ENCODE measurements around the gene AHR.
"Not testable (repeated sequence)": the region's sequence is repeated elsewhere in the genome, so short reads cannot be mapped to it uniquely, and the experiment has no call there.

Gene AHR

GRCh38 chr7:17342756-17343155 is 44.3 kb downstream of the AHR start:
- DNase-seq: no peak

GRCh38 chr7:17347401-17347800 is 48.9 kb downstream of the AHR start:
- DNase-seq: no peak

GRCh38 chr7:17348932-17349331 is 50.5 kb downstream of the AHR start:
- not testable (repeated sequence) for DNase-seq

GRCh38 chr7:17350321-17350720 is 51.9 kb downstream of the AHR start:
- DNase-seq: not testable (repeated sequence)

GRCh38 chr7:17353650-17354419 is 55.4 kb downstream of the AHR start:
- DNase-seq: not testable (repeated sequence)

- no peak for DNase-seq
These were observed 56.0 kb downstream of the AHR start for GRCh38 chr7:17354473-17354872.

- DNase-seq: no peak
These were observed 56.6 kb downstream of the AHR start for GRCh38 chr7:17355050-17355449.

GRCh38 chr7:17357952-17358351 is 59.5 kb downstream of the AHR start:
- no peak for DNase-seq

GRCh38 chr7:17359610-17360009 is 61.2 kb downstream of the AHR start:
- no peak for DNase-seq

GRCh38 chr7:17362439-17363105 is 64.1 kb downstream of the AHR start:
- DNase-seq: no peak

- no peak for DNase-seq
These were observed 66.2 kb downstream of the AHR start for GRCh38 chr7:17364671-17365070.

- no peak for DNase-seq
These were observed 67.3 kb downstream of the AHR start for GRCh38 chr7:17365775-17366174.

- no peak for DNase-seq
These were observed 69.0 kb downstream of the AHR start for GRCh38 chr7:17367502-17367901.

GRCh38 chr7:17368856-17369524 is 70.5 kb downstream of the AHR start:
- no peak for DNase-seq

- no peak for DNase-seq
These were observed 71.4 kb downstream of the AHR start for GRCh38 chr7:17369691-17370426.

GRCh38 chr7:17370901-17371585 is 72.6 kb downstream of the AHR start:
- DNase-seq: no peak

GRCh38 chr7:17371671-17372524 is 73.4 kb downstream of the AHR start:
- no peak for DNase-seq

- DNase-seq: no peak
These were observed 75.7 kb downstream of the AHR start for GRCh38 chr7:17374157-17374556.

- no peak for DNase-seq
These were observed 76.2 kb downstream of the AHR start for GRCh38 chr7:17374654-17375053.

GRCh38 chr7:17376595-17376994 is 78.1 kb downstream of the AHR start:
- no peak for DNase-seq
